Measurements from ENCODE around the gene CPLX1. TPM values are rescaled to one million over a fixed set of nuclear protein-coding genes. Genes with fewer than 3 reads are reported as not detected.

The CPLX1 gene
- total RNA-seq, 2 experiments from 2014 or later, result 0.21 to 0.25 TPM

GRCh38 chr4:788636-789297 is 37.2 kb downstream of the CPLX1 start:
- intact Hi-C loops (cut with micrococcal nuclease; ENCODE audit: unreplicated experiment), result no loop called here
- H3K27ac ChIP-seq (ENCODE audit: low read depth, low read length, poor library complexity, severe bottlenecking), result no peak overlapping the region
- DNase-seq (ENCODE audit: low spot score), result no peak
- no peaks in the 10 kb centered on the region for H3K36me3 ChIP-seq (ENCODE audit: insufficient read depth, low read length)
- BruUV-seq (replicated peaks), result no TSS peak
- no peak for TF ChIP-seq EZH2phosphoT487 (IDR thresholded peaks at IDR 0.05; ENCODE audit: borderline replicate concordance, low read depth, low read length)
- no peak for TF ChIP-seq CTCF (conservative IDR thresholded peaks at IDR 0.05; ENCODE audit: low read length)
- ChIA-PET POLR2A (no interaction called here), CTCF (ENCODE audit: unreplicated experiment) (no interaction called here)
- no peak overlapping the region for H3K4me3 ChIP-seq (ENCODE audit: low read depth, low read length, poor library complexity, severe bottlenecking)
- H3K4me1 ChIP-seq (ENCODE audit: insufficient read depth, low read length, poor library complexity, severe bottlenecking), result peaks cover 32% of the 10 kb centered on the region
- H3K79me2 ChIP-seq (ENCODE audit: insufficient read depth, low read depth, low read length), result no peaks in the 10 kb centered on the region
- no peak overlapping the region for H2AFZ ChIP-seq (ENCODE audit: low read length)
- no peaks in the 10 kb centered on the region for H3K9me2 ChIP-seq (ENCODE audit: insufficient read depth, low read length)
- H3K4me2 ChIP-seq (ENCODE audit: low read length), result no peak overlapping the region
- H3K9me3 ChIP-seq (ENCODE audit: low read length), result no peaks in the 10 kb centered on the region
- H4K20me1 ChIP-seq (ENCODE audit: insufficient read depth, low read length), result no peaks in the 10 kb centered on the region

- Histone ChIP-seq H3K79me2 (ENCODE audit: insufficient read depth, low read depth, low read length) (no peaks in the 10 kb centered on the region), H3K9me2 (ENCODE audit: insufficient read depth, low read length) (no peaks in the 10 kb centered on the region), H4K20me1 (ENCODE audit: insufficient read depth, low read length) (no peaks in the 10 kb centered on the region), H3K4me3 (ENCODE audit: low read depth, low read length, poor library complexity, severe bottlenecking) (no peak overlapping the region), H3K36me3 (ENCODE audit: insufficient read depth, low read length) (no peaks in the 10 kb centered on the region), H3K4me2 (ENCODE audit: low read length) (no peak overlapping the region), H3K9me3 (ENCODE audit: low read length) (no peaks in the 10 kb centered on the region), H3K4me1 (ENCODE audit: insufficient read depth, low read length, poor library complexity, severe bottlenecking) (peaks cover 32% of the 10 kb centered on the region), H3K27ac (ENCODE audit: low read depth, low read length, poor library complexity, severe bottlenecking) (no peak overlapping the region), H2AFZ (ENCODE audit: low read length) (no peak overlapping the region)
- intact Hi-C loops (cut with micrococcal nuclease; ENCODE audit: unreplicated experiment), result no loop called here
- BruUV-seq (replicated peaks), result no TSS peak
- ChIA-PET CTCF (ENCODE audit: unreplicated experiment) (no interaction called here), POLR2A (no interaction called here)
- DNase-seq (ENCODE audit: low spot score), result no peak
- TF ChIP-seq EZH2phosphoT487 (IDR thresholded peaks at IDR 0.05; ENCODE audit: borderline replicate concordance, low read depth, low read length), result no peak
- no peak for TF ChIP-seq CTCF (conservative IDR thresholded peaks at IDR 0.05; ENCODE audit: low read length)
These were observed 37.8 kb downstream of the CPLX1 start for GRCh38 chr4:788006-788635.

- ChIA-PET CTCF (ENCODE audit: unreplicated experiment) (no interaction called here), POLR2A (no interaction called here)
- H3K27ac ChIP-seq (ENCODE audit: low read depth, low read length, poor library complexity, severe bottlenecking), result no peak overlapping the region
- H4K20me1 ChIP-seq (ENCODE audit: insufficient read depth, low read length), result no peaks in the 10 kb centered on the region
- H3K4me3 ChIP-seq (ENCODE audit: low read depth, low read length, poor library complexity, severe bottlenecking), result no peak overlapping the region
- H3K9me2 ChIP-seq (ENCODE audit: insufficient read depth, low read length), result no peaks in the 10 kb centered on the region
- no peak for DNase-seq (ENCODE audit: low spot score)
- no peaks in the 10 kb centered on the region for H3K79me2 ChIP-seq (ENCODE audit: insufficient read depth, low read depth, low read length)
- intact Hi-C loops (cut with micrococcal nuclease; ENCODE audit: unreplicated experiment), result no loop called here
- no peaks in the 10 kb centered on the region for H3K36me3 ChIP-seq (ENCODE audit: insufficient read depth, low read length)
- H3K4me1 ChIP-seq (ENCODE audit: insufficient read depth, low read length, poor library complexity, severe bottlenecking), result peaks cover 32% of the 10 kb centered on the region
- H3K4me2 ChIP-seq (ENCODE audit: low read length), result no peak overlapping the region
- no peak for TF ChIP-seq CTCF (conservative IDR thresholded peaks at IDR 0.05; ENCODE audit: low read length)
- no peak for TF ChIP-seq EZH2phosphoT487 (IDR thresholded peaks at IDR 0.05; ENCODE audit: borderline replicate concordance, low read depth, low read length)
- H2AFZ ChIP-seq (ENCODE audit: low read length), result no peak overlapping the region
- no peaks in the 10 kb centered on the region for H3K9me3 ChIP-seq (ENCODE audit: low read length)
- BruUV-seq (replicated peaks), result no TSS peak
These were observed 38.4 kb downstream of the CPLX1 start for GRCh38 chr4:787561-787981.
